T47D (cell line): ENCODE measurements around the gene FMNL2.
"Not testable (repeated sequence)": the region's sequence is repeated elsewhere in the genome, so short reads cannot be mapped to it uniquely, and the experiment has no call there.

ENCODE experiments used
- DNase-seq, 2 experiments: peaks; one replicate each; pipeline versions ENCODE4 v3.0.0 to v3.0.0-alpha.2; 2011 to 2012; ENCODE audit warnings: low read depth in 1 of 2, low spot score in 1 of 2
- JUND ChIP-seq: IDR thresholded peaks from 2 replicates; pipeline ENCODE4 v1.6.1; 2012; ENCODE audit warnings: low read depth
- in situ Hi-C: cut with HindIII; loops from 2 replicates; pipeline ENCODE4 v1.10.0; 2016; ENCODE audit warnings: low sequenced_read_pairs, low pct_unique_long_range_greater_than_20kb

The FMNL2 gene

DNA sequence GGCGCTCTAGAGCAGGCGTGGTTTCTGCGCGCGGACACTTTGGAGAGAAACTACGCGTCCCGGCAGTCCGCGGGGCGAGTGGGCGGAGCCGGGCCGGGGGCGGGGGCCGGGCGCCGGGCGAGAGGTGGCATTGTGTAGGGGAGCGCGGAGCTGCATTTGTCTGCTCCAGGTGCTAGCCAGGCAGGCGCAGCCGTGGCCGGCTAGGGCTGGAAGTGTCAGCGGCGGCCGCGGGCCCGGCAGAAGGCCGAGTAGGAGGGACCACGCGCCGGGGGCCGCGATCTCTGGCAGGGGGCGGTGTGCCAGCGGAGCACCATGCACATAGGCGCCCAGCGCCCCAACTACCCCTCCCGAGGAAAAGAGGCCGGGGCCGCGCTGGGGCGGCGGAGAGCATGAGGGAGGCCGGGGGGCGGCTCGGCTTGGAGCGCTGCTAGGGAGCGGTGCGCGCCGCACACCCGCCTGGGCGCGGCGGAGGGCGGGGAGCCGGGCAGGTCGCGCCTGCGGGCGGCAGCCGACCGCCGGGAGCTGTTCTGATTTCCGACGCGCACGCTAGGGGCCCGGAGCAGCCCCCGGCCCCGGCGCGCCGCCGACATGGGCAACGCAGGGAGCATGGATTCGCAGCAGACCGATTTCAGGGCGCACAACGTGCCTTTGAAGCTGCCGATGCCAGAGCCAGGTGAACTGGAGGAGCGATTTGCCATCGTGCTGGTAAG, at the start of gene FMNL2:
FMNL2 (plus strand) TSS at position 159 of the 710 bp plus-strand sequence.
- peak; percentile 63 to 65 for DNase-seq
- in situ Hi-C loops = no loop called here
- no peak for TF ChIP-seq JUND

DNA sequence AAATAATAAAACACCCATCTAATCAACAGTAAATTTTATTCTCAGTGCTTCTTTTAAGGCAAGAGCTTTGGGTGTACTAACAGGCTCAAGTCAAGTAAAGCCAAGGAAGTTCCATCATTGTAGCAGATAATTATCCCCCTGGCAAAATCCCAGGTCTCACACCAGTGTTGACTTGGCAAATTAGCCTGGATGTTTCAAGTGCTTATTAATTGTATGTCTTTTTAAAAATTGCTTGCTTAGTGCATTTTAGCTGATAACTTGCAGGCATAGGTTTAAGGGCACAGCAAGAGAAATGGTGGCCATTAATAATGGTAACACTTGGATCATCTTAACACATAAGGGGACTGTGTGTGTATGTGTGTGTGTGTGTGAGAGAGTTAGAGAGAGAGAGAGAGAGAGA, 42.0 kb upstream of the FMNL2 start:
- in situ Hi-C loops = no loop called here
- no peak for DNase-seq
- no peak for TF ChIP-seq JUND

DNA sequence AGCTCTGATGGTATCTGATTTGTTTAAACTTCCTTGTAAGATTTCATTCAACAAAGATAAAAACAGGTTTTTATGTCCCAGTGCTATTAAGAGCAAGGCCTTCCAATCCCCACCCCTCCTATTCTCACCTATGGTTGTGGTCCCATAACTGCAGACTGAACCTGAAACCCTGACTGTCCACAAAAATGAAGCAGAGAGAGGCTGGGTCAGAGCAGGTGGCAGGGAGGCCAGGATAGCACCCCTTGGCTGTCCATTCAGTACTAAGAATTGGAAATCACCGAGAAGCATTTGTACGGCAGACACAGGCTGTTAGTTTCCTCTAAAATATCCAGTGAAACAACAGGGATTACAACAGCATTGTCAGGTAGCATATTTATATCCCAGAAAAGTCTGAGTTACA, 37.3 kb upstream of the FMNL2 start:
- in situ Hi-C loops = no loop called here
- TF ChIP-seq JUND = no peak
- DNase-seq = no peak

DNA sequence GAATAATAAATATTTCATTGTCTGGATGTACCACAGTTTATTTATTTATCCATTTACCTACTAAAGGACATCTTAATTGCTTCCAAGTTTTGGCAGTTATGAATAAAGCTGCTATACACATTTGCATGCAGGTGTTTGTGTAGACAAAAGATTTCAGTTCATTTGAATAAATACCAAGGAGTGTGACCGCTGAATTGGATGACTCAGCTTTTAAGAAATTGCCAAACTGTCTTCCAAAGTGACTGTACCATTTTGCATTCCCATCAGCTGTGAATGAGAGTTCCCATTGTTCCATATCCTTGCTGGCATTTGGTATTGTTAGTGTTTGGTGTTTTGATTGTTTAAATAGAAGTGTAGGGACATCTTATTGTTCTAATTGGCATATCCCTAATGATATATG, 36.2 kb upstream of the FMNL2 start:
- peak in 1 of 2 experiments; percentile 7 for DNase-seq
- in situ Hi-C loops = no loop called here
- TF ChIP-seq JUND = no peak

DNA sequence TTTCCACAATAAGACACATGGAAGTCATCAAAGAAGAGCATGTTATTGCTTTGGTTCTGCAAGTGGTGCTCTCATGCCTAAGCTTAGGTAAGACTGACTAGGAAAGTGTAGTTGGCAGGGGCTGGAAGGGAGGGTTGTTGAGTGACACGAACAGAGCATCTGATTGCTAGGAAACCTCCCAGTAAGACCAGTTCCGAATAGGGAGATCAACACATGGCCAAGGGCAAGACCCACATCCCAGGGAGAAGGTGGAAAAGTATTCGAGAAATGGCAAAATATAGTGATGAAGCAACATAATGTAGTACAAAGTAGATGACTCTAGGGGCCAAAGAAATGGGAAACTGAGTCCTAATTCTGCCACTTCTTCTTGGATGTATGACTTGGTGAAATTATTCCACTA, 33.8 kb upstream of the FMNL2 start:
- in situ Hi-C loops = no loop called here
- no peak for DNase-seq
- TF ChIP-seq JUND = no peak

DNA sequence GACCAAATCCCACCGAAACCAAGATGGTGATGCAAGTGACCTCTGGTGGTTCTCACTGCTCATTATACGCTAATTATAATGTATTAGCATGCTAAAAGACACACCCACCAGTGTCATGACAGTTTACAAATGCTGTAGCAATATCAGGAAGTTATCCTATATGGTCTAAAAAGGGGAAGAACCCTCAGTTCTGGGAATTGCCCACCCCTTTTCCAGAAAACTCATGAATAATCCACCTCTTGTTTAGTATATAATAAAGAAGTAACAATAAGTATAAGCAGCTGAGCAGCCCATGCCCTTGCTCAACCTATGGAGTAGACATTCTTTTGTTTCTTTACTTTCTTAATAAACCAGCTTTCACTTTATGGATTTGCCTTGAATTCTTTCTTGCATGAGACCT, 31.0 kb upstream of the FMNL2 start:
- TF ChIP-seq JUND = no peak
- in situ Hi-C loops = no loop called here
- no peak for DNase-seq

DNA sequence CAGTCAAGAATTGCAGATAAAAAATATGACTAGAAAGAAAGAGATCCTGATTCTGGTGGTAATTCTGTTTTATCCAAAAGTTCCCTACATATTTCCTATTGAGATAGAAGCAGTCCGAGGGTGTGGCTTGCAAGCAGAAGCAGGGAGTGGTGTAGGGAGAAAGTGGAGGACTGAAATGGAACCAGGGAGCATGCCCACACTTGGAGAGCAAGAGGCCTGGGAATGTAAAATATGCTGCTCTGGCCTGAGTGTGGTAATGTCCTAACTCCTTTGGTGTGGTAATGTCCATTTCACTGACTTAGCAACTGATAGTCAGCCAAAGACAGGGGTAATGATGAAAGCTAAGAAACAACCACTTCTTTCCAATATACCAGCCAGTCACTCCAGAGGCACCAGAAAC, 30.1 kb upstream of the FMNL2 start:
- DNase-seq = no peak
- in situ Hi-C loops = no loop called here
- no peak for TF ChIP-seq JUND

DNA sequence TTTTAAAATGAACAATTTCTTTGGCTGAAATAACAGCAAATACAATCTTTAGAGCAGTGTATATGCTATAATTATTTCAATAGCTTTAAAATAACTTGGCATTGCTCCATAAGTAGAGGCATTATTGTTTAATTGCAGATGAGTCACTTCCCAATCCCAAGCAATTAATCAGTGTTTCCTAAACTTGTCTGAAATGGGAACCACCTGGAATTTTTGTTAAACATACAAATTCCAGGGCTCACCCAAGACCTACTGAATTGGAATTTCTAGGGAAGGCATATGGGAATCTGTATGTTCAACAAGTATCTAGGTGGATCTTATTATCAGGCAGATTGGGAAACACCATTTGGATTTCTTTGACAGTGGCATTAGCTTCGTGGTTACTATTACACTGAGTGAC, 27.1 kb upstream of the FMNL2 start:
- DNase-seq = no peak
- TF ChIP-seq JUND = no peak
- in situ Hi-C loops = no loop called here

DNA sequence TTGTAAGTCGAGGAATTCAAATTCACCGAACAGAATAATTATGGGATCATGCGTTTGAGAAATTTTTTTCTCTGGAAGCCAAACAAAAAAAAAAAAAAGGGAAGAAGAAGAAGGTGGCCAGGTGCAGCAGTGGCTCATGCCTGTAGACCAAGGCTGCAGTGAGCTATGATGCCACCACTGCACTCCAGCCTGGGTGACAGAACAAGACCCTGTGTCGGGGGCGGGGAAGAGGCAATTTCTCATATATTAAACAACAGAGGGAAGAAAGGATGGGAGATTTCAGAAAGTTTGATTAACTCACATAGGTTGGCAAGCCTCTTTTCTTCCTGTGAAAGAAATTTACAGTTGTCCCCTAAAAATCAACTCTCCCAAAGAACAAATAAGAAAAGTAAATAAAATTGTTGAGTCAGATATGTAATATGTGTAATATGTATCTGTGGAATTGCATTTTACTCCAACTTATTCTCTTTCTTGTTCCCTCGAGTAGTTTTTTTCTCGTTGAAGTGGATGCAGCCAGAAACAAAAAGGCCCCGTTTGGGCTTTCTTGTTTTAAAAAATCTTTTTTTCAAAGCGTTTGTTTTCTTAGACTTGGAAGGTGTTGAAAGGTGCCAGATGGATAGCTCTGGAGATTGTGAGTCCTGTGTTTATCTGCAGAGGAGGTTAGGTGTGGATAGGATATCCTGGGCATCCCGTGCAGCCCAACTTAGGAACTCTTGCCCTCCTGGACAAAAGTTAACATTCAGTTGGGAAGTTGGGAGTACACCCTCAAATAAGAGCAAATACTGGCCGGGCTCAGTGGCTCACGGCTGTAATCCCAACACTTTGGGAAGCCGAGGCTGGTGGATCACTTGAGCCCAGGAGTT, 25.4 kb upstream of the FMNL2 start:
- no peak for DNase-seq
- TF ChIP-seq JUND = no peak
- in situ Hi-C loops = no loop called here

DNA sequence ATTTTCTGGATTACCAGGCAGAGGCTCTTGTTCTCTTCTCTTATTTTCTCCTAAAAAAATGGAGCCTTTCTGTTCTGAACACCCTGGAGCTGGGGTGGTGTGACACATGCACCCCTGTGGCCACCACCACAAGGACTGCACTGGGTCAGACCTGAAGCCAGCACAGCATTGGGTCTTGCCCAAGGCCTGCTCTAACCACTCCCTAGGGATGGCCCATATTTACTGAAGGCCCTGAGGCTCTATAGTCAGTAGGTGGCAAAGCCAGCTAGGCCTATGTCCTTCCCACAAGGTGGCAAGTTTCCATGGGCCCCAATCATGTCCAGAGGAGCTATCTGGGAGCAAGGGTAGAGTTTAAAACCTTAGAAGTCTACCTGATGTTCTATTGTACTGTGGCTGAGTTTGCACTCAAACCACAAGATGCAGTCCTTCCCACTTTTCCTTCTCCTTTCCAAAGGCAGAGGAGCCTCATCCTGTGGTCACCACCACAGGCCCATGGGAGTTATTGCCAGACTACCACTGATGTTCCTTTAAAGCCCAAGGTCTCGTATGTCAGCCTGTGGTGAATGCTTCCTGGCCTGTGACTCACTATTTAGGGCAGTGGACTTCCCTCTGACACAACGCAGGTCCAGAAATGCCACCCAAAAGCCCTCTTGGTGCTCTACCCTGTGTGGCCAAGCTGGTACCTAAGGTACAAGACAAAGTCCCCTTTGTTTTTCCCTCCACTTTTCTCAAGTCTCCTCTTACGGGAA, 15.0 kb upstream of the FMNL2 start:
- TF ChIP-seq JUND = no peak
- in situ Hi-C loops = no loop called here
- no peak for DNase-seq

DNA sequence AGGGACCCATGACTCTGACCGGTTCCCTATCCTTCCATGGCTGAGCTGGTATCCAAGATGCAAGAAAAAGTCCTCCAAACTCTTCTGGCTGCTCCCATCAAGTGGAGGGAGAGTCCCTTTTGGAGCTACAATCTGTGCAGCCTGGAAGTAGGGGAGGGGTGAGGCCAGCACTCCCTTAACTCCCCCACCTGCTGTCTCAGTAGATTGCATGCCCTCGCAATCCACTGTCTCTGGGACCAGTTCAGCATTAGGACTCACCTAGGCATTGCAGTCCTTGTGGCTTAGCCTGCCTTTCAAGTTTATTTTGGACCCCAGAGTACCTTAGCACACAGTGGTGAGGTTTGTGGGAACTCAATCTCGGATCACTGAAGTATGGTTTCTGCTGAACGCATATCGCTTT, 14.2 kb upstream of the FMNL2 start:
- no peak for DNase-seq
- in situ Hi-C loops = no loop called here
- TF ChIP-seq JUND = no peak

DNA sequence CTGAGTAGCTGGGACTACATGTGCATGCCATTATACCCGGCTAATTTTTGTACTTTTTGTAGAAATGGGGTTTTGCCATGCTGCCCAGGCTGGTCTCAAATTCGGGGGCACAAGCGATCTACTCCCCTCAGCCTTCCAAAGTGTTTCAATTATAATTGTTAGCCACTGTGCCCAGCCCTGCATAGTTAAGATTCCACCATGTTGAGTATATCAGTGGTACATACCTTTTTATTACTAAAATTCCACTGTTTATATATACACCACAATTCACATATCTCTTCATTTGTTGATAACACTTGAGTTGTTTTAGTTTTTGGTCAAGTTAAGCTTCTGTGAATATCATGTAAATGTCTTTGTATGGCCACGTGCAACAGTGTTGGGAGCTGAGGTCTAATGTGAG, 12.8 kb upstream of the FMNL2 start:
- no peak for DNase-seq
- in situ Hi-C loops = no loop called here
- no peak for TF ChIP-seq JUND

DNA sequence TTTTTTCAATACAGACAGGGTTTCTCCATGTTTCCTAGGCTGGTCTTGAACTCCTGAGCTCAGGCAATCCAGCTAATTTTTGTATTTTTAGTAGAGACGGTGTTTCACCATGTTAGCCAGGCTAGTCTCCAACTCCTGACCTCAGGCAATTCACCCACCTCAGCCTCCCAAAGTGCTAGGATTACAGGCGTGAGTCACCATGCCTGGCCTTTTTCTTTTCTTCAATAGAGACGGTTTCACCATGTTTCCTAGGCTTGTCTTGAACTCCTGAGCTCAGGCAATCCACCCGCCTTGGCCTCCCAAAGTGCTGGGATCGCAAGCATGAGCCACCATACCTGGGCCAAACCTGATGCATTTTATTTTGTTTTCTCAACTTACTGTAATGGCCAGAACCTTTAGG, 9.8 kb upstream of the FMNL2 start:
- in situ Hi-C loops, DNase-seq: not testable (repeated sequence)
